NOMO-1 treated with DMSO at 0.1 percent for 48 hours (cell line): ENCODE measurements around the gene EMC9.

Experiments
- DNase-seq: peaks from one replicate; lab custom pipeline; 2025; ENCODE audit not compliant: unreplicated experiment; lab: John Stamatoyannopoulos, UW

EMC9 gene, protein sequence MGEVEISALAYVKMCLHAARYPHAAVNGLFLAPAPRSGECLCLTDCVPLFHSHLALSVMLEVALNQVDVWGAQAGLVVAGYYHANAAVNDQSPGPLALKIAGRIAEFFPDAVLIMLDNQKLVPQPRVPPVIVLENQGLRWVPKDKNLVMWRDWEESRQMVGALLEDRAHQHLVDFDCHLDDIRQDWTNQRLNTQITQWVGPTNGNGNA

DNA sequence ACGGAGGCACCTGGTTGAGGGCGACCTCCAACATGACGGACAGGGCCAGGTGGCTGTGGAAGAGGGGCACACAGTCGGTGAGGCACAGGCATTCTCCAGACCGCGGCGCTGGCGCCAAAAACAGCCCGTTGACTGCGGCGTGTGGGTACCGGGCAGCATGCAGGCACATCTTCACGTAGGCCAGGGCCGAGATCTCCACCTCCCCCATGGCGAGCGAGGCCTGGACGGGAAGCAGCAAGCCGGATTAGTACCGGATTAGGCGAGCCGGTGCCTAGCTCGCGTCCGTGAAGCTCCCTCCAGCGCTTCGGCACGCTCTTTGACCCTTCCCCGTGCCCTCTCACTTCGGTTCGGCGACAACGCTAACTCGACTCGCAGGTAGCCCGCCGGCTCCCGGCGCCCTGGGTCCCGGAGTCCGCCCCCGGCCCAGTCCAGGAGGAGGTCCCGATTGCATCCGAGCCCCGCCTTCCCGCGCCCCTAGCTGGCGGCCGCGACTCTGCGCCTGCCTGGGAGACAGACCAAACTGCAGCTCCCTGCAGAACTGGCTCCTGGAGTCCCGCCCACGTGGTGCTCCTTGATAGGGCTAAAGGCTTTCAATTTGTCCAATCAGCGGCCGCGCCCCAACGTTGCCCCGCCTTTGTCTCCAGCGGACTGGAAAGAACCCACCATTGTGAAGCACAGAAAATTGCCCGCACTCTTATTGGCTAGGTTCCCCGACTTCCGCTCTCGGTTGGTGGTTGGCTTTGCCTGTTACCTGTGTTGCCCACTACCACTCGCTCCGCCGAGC, at the start of gene EMC9:
Gene EMC9 (minus strand): TSS at position 495 of the 784 bp plus-strand sequence. CDS start 287 bp downstream, at position 208.
- DNase-seq: peak; percentile 99

DNA sequence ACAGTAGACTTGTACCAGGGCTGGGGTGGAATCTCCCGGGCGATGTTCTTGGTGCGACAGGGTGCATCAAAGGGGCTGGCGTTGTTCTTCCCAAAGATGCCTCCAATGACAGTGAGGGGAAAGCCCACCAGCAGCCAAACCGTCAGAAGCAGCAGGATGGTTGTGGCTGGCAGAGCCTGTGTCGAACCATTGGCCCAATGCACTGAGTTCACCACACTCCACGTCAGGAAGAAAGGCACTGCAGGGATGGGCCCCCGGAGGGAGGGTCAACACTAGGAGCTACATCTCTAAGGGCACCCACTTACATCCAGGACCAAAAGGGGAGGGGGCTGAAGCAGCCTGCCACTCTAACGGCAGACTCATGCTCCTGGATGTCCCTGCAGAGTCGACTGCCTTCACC, 49.0 kb upstream of the EMC9 start:
- DNase-seq: no peak

DNA sequence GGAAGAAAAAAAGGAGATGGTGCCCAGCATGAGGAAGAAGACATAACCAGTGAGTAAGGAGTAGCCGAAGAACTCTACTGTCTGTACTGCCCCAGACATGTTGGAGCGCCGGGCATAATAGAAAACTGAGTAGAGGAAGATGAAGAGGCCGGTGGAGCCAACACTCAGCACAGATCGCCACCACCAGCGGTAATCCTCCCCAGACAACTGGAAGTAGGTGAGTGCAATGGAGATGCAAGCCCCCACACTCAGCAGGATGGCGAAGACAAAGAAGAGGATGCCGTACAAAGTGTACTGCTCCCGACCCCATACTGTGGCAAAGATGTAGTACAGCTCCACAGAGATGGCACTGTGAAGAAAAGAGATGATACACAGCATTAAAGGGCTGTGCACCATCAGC, 48.1 kb upstream of the EMC9 start:
- no peak for DNase-seq

DNA sequence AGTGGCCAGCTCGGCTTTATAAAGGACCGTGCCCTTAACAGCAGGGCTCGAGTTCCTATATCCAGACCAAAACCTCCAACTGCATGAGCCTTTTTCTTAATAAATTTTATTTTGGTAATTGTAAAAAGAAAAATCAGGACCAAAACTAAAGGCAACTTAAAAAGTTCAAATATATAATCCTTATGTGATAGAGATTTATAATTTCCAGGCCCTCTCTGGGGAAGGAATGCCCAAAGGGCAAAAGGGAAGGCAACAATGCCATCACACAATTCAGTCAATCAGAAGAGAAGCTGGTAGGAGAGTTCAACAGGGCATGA, 47.6 kb upstream of the EMC9 start:
- no peak for DNase-seq

DNA sequence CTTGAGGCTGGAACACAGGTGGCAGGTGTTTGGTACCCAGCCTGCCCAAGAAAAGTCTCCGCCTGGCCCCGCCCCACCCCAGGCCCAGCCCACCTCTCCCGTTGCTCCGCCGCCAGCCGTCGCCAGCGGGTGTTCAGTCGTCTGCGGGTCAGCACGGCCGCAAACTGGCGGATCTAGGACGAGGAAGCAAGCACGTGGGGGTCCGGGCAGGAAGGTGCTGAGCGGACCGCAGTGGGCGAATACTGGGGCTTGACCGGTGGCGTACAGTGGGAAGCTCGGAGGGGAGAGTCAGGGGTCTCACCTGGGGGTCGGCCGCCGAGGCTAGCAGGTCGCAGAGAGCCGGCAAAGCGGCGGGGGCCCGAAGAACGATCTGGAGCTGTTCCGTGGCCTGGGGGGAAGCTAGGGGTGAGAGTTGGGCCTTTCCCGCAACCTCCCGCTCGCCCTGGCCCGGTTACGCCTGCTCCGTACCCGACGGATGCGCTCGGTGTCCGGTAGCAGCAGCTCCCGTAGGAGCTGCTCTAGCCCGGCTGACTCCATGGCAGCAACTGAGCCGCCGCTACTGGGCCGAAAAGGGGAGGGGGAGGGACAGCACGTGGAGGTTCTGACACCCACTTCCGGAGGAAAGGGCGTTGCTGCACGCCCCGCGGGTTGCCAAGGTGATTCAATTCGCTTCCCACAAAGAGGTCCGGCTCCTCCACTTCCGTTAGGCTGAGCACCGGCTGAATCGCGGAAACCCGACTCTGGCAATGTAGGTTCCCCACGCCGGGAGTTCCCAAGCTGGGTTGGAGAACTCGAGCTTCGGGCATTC, 47.1 kb upstream of the EMC9 start, which contains the start of gene IPO4:
Gene IPO4 (minus strand): TSS at position 566 of the 808 bp plus-strand sequence. CDS start 29 bp downstream, at position 537.
- peak; percentile 92 for DNase-seq

DNA sequence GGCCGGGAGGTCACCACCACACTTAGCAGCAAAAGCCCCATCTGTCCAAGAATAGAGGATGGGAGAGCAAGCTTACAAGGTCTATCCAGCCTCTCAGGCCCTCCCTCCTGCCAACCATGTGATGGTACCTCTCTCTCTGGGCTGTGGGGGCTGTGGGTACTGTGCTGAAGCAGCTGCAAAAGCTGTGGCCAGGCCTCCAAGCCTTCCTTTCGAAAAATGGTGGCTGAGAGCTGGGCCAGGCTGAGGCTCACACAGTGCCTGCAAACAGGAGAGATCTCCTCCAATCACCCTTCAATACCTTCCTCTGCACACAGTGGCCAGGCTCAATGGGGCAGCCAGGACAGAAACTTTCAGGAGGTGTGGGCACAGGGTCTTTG, 46.1 kb upstream of the EMC9 start:
- no peak for DNase-seq

DNA sequence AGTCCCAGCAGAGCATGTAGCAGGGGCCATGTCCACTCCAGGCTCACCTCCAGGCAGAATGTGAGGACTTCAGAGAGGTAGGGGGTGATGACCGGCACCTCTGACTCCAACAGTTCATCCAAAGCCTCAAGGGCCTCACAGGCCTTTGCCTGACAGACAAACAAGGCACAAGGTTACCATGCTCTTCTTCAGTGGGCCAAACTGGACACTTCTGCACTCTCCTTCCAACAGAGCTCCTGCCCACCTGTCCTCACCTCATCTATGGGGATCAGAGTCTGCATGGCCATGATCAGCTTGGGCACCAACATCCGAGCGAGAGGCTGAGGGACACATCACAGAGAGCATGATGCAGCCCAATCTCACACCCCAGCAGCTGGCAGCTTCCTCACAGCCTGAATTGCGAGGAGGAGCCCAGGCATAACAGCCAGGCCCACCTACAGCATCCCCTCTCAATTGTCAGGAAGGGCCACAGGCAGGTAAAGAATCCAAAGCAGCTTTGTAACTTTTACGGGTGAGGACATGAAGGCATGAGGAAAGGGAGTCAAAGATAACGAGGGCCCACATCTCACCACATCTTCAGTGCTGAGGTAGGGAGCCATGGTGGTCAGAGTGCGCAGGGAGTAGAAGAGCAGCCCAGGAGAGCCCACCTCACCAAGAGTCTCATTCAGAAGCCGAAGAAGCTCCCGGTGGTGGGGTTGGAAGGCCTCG, 45.6 kb upstream of the EMC9 start:
- no peak for DNase-seq

DNA sequence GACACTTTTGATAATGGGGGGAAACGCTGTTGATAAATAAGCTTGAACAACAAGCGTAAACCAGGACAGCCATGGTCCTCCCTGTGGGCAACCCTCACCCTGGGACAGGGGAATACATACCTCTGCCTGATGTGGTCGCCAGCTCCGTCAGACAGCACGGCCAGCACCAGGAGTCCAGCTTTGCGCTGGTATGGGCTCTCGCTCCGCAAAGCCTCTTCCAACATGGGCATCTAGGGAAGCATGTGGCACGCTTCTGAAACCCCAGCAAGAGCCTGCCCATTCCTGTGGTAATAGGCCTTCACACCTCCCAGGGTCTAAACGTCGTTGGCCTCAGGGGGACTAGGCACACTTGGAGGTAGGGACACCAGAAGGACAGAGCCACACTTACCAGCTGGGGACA, 44.4 kb upstream of the EMC9 start:
- no peak for DNase-seq

DNA sequence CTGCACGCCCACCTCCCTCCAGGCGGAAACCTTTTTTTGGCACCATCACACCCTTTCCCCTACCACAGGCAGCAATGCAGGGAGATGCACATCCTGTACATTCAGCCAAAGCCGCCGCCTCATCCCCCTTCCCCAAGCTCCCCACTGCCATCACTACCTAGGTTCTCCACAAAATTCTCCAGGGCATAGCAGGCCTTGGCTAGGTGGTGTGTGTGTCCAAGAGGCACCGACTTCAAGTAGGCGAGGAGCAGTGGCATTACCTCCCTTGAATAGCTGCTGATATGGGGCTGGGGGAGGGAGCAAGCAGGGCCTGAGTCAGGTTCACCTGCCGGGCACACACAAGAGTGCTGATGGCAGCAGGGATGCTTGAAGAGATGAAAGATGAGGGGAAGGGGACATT, 43.6 kb upstream of the EMC9 start:
- no peak for DNase-seq

DNA sequence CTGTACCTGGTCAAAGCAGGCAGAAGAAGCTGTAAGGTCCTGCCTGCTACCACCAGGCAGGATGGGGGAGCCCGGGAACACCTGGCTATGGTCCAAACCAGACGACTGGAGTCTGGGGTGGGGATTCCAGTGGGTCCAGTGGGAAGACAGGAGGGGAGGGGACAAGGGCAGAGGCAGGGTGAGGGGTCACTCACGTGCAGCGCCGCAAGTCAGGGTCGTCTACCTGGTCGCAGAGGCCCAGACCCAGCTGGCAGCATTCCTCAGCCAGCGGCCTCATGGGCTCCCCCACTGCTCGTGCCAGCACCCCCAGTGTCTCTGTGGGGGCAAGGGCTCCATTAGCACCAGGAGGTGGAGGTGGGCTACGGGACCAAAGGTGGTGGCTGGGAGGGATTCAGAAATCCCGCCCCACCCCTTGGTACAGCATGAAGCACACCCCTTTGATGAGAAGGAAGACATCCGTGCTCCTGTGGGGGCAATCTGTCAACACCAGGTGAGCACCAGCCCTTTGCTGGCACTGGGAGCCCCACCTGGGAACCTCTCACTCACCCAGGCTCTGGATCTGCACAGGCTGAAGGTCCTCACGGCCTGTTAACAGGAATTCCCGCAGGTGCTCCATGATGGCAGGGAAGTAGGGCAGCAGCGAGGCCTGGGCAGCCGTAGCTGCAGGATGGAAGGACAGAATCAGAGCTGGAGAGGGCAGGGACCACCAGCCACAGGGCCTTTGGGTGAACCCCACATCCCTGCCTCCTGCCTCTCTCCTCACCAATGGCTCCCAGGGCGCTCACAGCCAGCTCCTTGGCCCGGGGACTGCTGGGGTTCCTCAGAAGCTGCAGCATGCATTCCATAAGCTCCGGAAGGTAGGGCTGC, 42.9 kb upstream of the EMC9 start:
- no peak for DNase-seq

DNA sequence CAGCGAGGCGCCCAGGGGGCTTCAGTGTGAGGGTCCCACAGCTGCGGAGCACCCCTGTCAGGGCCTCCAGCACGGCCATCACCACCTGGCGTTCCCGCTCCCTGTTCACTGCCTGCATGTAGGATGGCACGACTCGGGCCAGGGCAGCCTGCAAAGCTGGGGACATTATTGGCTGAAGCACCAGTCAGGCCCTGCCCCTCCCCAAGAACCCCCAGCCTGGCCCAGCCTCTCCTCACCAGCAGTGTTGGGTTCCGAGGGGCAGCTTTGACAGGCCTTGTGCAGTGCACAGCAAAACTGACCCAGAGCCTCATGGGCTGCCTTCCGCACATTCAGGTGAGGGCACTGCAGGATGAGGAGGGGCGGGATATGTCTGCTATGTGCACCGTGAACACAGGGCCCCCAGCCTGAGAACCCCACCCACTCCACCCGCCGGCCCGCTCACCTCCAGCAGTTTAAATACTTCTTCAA, 41.7 kb upstream of the EMC9 start:
- no peak for DNase-seq

DNA sequence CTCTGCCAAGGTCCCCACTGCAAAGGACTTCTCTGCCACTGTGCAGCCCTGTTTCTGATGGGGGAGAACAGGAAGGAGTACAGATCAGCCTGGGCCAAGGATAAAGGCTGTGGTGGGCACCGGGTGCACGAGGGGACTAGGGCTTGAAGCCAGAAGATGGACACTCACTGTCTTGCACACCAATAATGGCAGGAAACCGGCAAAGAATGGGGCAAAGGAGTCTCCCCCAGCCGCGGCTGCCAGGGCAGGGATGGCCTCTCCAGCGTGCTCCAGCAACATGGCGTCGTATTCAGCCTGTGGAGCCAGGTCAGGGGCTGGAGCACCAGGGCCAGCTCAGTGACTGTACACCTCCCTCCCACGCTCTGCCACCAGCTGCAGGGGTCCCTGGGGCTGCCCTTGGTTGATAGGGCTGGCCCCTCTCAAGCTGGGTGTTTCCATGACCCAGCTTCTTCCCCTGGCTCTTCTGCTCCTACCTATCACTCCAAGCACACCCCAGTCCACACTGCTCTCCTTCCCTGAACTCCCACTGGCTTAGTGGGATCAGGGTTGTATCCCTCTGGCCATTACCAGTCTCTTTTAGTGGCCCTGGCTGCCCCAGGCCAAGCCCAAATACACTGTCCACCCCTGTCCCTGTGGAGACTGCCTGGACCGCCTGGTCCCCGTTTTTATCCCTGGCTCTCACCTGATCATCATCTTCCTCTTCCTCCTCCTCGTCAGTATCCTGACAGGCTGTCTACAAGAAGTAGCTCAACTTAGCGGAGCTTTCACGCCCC, 40.9 kb upstream of the EMC9 start:
- no peak for DNase-seq

DNA sequence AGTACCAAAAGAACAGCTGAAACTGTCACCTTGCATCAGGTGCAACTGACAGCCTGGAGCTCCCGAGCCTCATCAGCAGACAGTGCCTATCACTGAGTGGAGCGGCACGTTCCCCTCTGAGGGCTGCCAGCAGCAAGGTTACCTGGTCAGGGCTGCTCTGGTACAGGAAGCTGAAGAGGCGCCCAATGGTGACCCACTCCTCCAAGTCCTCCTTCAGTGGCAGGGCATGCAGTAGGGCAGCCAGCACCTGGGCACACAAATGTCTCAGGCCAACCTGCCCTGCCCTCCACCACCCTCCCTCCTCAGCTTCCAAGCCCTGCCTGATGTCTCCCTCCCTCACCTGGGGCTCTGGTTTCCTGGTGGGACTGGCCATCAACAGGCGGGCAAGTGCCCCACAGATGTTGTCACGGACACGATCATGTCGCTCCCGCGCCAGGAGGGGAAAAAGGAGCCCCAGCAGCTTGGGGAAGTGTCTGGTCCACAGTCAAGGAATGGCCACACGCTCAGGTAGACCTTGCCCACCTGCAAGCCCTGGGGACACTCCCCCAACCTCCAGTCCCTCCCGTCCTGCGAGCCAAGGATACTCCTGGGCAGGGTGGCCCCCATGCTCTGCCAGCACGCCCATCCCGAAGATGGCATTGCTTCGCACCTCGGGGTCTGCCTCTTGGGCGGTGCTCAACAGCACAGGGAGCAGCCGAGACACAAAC, 40.1 kb upstream of the EMC9 start:
- DNase-seq: no peak

DNA sequence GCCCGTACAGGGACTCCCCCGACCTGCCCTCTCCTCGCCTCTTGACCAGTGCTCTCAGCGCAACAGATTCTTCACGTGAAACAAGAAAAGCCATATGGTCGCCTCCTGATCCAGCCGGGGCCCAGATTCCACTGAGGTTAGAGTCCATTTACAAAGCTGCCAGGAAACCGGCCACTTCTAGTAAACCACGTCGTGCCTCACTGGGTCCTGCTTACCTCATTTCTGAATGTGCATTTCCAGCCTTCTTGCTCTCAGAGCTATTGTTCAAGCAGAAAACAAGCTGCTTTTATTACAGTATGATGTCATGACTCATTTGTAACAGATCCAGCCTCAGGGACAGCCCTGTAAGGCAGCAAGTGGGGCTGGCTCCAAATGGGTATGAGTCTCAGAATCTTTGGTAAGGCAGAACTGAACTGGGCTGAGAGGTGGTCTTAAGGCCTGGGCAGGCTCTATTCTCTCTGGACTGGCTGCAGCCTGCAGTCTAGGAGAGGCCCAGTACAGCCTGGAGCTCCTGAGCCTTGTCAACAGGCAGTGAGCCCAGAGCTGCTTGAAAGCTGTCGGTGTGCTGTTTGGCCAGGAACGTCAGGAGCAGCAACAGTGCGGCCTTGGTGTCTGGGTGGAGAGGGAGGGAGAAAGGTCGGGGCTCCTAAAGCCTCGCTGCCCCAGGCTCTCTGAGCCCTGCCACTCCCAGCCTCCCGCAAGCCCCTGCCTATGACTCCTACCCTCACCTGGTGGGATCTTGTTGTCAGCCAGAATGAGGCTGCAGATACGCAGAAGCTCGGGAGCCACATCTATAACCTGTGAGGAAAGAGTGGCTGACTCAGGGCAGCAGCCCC, 38.8 kb upstream of the EMC9 start:
- no peak for DNase-seq

DNA sequence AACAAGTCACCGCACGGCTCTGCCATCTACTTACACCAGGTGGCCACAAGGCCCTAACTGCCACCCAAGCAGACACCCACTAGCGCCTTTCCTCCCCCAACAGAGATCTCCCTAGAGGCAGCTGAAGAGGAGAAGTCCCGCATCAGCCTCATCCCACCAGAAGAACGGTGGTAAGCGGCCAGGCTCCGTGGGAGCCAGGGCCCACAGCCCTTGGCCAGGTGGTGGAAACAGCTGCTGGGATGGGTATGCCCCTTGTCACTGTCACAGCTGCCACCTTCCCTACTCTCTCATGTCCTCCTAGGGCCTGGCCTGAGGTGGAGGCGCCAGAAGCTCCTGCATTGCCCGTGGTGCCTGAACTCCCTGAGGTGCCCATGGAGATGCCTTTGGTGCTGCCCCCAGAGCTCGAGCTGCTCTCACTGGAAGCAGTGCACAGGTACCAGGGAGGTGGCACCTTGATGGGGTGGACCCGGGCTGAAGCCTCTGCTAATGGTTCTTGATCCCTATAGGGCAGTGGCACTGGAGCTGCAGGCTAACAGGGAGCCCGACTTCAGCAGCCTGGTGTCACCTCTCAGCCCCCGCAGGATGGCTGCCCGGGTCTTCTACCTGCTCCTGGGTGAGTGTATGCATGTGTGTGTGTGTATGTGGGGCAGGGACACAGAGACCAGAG, 38.0 kb upstream of the EMC9 start:
- no peak for DNase-seq

DNA sequence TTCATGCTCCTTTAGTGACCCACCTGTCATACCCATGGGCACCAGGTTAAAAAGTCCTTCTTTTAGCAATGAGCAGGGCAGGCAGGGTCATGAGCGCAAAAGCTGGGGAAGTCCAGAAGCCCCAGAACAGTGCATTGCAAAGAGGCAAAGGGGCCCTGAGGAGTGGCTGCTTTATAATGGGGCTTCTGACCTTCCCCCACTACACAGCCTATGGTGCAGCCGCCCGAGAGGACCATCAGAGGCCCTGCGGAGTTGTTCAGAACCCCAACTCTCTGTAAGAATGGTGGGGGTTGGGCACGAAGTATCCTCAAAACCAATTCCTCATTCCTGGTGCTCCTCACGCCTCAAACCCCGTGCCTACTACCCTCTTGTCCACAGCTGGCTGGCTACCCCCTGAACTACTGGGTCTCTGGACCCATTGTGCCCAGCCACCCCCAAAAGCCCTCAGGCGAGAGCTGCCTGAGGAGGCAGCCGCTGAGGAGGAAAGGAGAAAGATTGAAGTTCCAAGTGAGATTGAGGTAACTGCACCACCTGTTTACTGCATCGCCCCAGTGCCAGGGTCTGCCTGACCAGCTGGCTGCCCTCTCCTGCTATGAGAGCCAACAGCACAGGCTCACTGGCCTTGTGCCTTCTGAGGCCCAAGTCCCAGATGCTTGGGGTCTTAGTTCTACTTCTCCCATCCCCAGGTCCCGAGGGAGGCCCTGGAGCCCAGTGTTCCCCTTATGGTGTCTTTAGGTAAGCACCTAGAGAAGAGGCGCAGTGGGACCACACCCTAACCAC, 37.2 kb upstream of the EMC9 start:
- DNase-seq: no peak

DNA sequence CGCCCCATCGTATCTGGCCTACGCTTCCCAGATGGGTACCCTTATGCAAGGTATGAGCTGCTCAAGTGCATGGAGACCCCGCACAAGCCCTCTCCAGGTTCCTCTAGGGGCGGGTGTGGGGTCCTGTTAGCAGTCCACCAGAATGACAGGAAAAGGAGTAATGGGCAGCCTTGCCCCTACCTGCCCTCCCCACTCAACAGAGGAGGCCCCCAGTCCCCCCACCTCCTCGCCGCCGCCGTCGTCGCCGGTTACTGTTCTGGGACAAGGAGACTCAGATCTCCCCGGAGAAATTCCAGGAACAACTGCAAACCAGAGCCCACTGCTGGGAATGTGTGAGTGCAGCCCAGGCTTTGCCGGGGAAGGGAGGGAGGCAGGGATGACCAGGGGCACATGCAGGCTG, 36.5 kb upstream of the EMC9 start:
- no peak for DNase-seq
